ENCODE results near the gene SP1.
"Not testable (repeated sequence)": the region's sequence is repeated elsewhere in the genome, so short reads cannot be mapped to it uniquely, and the experiment has no call there.

SP1 gene

GRCh38 chr12:53365245-53365904 lies 14.6 kb upstream of the SP1 start:
- DNase-seq, result no peak

- DNase-seq, result not testable (repeated sequence)
Observed at GRCh38 chr12:53373554-53374133, 6.3 kb upstream of the SP1 start.

- DNase-seq, result not testable (repeated sequence)
Observed at GRCh38 chr12:53374277-53374676, 5.7 kb upstream of the SP1 start.

GRCh38 chr12:53376747-53377146 lies 3.2 kb upstream of the SP1 start:
- DNase-seq, result no peak

GRCh38 chr12:53378222-53378621 lies 1.8 kb upstream of the SP1 start:
- DNase-seq, result no peak

GRCh38 chr12:53378724-53379388 lies 1.1 kb upstream of the SP1 start:
- peak; percentile 13 for DNase-seq

GRCh38 chr12:53379389-53380103 lies 430 bp upstream of the SP1 start:
- DNase-seq, result peak; percentile 99

GRCh38 chr12:53380794-53381730 lies 1.1 kb downstream of the SP1 start:
- no peak for DNase-seq

- DNase-seq, result no peak
Observed at GRCh38 chr12:53381731-53382630, 2.0 kb downstream of the SP1 start.

GRCh38 chr12:53383258-53383657 lies 3.3 kb downstream of the SP1 start:
- no peak for DNase-seq

- DNase-seq, result not testable (repeated sequence)
Observed at GRCh38 chr12:53386381-53386780, 6.4 kb downstream of the SP1 start.

GRCh38 chr12:53388932-53389331 lies 9.0 kb downstream of the SP1 start:
- no peak for DNase-seq

GRCh38 chr12:53389702-53390101 lies 9.7 kb downstream of the SP1 start:
- no peak for DNase-seq

GRCh38 chr12:53391724-53392123 lies 11.7 kb downstream of the SP1 start:
- no peak for DNase-seq

GRCh38 chr12:53399896-53400295 lies 19.9 kb downstream of the SP1 start:
- no peak for DNase-seq

GRCh38 chr12:53402351-53402750 lies 22.4 kb downstream of the SP1 start:
- not testable (repeated sequence) for DNase-seq

GRCh38 chr12:53402871-53403270 lies 22.9 kb downstream of the SP1 start:
- no peak for DNase-seq

GRCh38 chr12:53410951-53411350 lies 31.0 kb downstream of the SP1 start:
- no peak for DNase-seq

- DNase-seq, result no peak
Observed at GRCh38 chr12:53413485-53414204, 33.7 kb downstream of the SP1 start.

- no peak for DNase-seq
Observed at GRCh38 chr12:53414756-53415417, 34.9 kb downstream of the SP1 start.

Data from NCI-H1092 (cell line).